ENCODE measurements around the gene TCF12. TPM values are rescaled to one million over a fixed set of nuclear protein-coding genes. Genes with fewer than 3 reads are reported as not detected.

The TCF12 gene
- total RNA-seq, 8 experiments from 2014 or later: 34.7 to 177 (median 99.7) TPM

DNA sequence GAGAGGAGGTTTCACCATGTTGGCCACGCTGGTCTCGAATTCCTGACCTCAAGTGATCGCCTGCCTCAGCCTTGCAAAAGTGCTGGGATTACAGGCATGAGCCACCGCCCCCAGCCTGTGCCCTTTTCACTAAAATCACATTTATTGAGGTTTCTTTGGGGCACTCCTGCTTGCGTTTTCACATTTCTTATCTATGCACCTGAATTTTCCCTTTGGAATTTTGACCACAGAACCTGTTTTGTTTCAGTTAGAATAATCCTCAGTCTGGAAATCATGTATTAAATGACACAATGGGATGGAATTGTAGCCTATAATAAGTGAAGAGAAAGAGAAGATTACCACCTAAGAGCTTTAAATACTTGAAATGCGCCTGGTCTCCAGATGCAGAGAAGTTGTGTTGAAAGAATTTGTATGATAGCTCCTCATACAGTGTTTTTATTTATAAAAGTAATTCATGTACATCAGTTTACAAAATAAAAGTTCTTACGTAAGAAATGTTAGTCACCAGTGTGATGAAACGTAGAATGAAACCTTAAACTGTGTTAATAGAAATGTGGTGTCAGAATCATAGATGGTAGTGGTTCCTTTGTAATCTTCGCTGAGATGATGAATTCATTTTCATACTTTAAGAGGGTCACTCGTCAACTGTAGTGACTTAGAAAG is 107.0 kb downstream of the TCF12 start:
- no peak overlapping the region for H3K27ac ChIP-seq
- WGBS, 10 experiments: 35 to 100% (median 89%) methylated on average over 3 to 10 of the region's 10 CpGs
- peaks cover 0 to 6% of the 10 kb centered on the region in 2 donors for H3K4me1 ChIP-seq (replicated peaks in 1 of 2)
- in situ Hi-C loops (cut with MboI; ENCODE audit: low pct_unique_long_range_greater_than_20kb in 2 of 9, low sequenced_read_pairs in 9 of 9, unreplicated experiment in 9 of 9): no loop called here
- ATAC-seq (replicated peaks in 6 of 8): no peak
- H3K4me3 ChIP-seq: no peak overlapping the region

DNA sequence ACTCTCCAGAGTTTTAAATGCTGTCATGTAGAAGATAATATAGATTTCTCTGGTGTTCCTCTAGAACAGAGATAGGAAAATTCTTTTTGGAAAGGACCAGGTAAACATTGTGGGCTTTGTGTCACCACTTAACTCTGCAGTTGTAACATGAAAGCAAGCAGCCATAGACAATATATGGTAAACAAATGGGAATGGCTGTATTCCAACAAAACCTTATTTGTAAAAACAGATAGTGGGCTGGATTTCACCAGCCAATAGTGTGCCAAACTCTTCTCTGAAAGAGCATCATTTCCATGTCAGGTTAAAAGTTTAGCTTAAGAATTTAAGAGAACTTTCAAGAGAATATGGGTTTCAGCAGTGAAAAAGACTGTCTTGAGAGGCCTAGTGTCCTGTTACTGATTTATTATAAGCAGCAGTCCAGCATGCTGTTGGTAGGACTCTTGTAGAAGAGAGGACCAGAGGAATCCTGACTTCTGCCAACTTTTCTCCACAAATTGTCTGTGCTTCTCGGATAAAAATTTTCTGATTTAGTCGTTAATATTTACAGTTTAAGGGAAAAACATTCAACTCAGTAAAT is 107.7 kb downstream of the TCF12 start:
- Histone ChIP-seq H3K4me1 (replicated peaks in 1 of 2) (peaks cover 2 to 7% of the 10 kb centered on the region in 2 donors), H3K4me3 (no peak overlapping the region), H3K27ac (no peak overlapping the region)
- ATAC-seq (replicated peaks in 6 of 8): peak in 4 of 8 experiments; percentile 22 to 82 (median 38)
- in situ Hi-C loops (cut with MboI; ENCODE audit: low pct_unique_long_range_greater_than_20kb in 2 of 9, low sequenced_read_pairs in 9 of 9, unreplicated experiment in 9 of 9): no loop called here
- 29 to 100% (median 91%) methylated on average over 1 to 2 of the region's 2 CpGs for WGBS, 10 experiments

DNA sequence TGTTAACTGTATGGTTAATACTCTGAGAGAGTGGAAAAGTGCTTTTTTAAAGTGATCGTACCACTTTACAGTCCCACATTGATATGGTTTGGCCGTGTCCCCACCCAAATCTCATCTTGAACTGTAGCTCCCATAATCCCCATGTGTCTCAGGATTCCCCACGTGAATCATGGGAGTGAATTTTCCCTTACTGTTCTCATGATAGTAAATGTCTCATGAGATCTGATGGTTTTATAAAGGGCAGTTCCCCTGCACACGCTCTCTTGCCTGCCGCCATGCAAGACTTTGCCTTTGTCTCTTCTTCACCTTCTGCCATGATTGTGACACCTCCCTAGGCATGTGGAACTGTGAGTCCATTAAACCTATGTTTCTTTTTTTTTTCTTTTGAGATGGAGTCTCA is 109.2 kb downstream of the TCF12 start:
- no peak overlapping the region for H3K4me3 ChIP-seq
- WGBS, 10 experiments: 80 to 100% (median 100%) methylated on average over 1 to 5 of the region's 5 CpGs
- no peak overlapping the region for H3K27ac ChIP-seq
- in situ Hi-C loops (cut with MboI; ENCODE audit: low pct_unique_long_range_greater_than_20kb in 2 of 9, low sequenced_read_pairs in 9 of 9, unreplicated experiment in 9 of 9): no loop called here
- H3K4me1 ChIP-seq (replicated peaks in 1 of 2): peaks cover 11 to 13% of the 10 kb centered on the region in 2 donors
- ATAC-seq (replicated peaks in 6 of 8): no peak

DNA sequence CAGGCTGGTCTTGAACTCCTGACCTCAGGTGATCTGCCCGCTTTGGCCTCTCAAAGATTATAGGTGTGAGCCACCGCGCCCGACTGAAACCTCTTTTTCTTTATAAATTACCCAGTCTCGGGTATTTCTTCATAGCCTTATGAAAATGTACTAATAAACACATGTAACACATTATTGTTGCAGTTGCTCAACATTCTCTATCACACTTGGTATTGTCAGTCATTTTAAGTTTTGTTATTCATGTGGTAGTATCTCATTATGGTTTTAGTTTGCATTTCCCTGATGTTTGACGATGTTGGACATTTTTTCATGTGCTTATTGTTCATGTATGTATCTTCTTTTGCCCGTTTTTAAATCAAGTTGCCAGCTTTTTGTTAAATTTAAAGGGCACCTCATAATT is 109.7 kb downstream of the TCF12 start:
- WGBS, 10 experiments: 26 to 93% (median 70%) methylated on average over 2 to 7 of the region's 7 CpGs

DNA sequence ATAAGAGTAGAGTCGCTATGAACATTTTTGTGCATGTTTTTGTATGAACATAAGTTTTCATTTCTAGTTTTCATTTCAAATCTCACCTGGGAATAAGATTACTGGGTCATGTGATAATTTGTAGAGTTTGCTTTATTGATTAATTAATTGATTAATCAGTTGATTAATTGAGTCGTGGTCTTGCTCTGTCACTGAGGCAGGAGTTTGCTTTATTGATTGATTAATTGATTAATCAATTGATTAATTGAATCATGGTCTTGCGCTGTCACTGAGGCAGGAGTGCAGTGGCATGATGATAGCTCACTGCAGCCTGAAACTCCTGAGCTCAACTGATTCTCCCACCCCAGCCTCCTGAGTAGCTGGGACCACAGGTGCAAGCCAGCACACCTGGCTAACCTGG is 111.6 kb downstream of the TCF12 start:
- no peak overlapping the region for H3K4me3 ChIP-seq
- H3K27ac ChIP-seq: no peak overlapping the region
- ATAC-seq (replicated peaks in 6 of 8): no peak
- whole genome bisulfite sequencing, 10 experiments: 80 to 100% (median 97%) methylated on average over 1 to 3 of the region's 3 CpGs; no CpG with 5 or more reads in 1 of the 10 experiments
- peaks cover 11 to 13% of the 10 kb centered on the region in 2 donors for H3K4me1 ChIP-seq (replicated peaks in 1 of 2)
- in situ Hi-C loops (cut with MboI; ENCODE audit: low pct_unique_long_range_greater_than_20kb in 2 of 9, low sequenced_read_pairs in 9 of 9, unreplicated experiment in 9 of 9): no loop called here

More for the DNA sequence above, 109.7 kb downstream of the TCF12 start:
- no peak overlapping the region for H3K4me3 ChIP-seq
- no peak overlapping the region for H3K27ac ChIP-seq
- in situ Hi-C loops (cut with MboI; ENCODE audit: low pct_unique_long_range_greater_than_20kb in 2 of 9, low sequenced_read_pairs in 9 of 9, unreplicated experiment in 9 of 9): no loop called here
- no peak for ATAC-seq (replicated peaks in 6 of 8)
- H3K4me1 ChIP-seq (replicated peaks in 1 of 2): peaks cover 11 to 13% of the 10 kb centered on the region in 2 donors

DNA sequence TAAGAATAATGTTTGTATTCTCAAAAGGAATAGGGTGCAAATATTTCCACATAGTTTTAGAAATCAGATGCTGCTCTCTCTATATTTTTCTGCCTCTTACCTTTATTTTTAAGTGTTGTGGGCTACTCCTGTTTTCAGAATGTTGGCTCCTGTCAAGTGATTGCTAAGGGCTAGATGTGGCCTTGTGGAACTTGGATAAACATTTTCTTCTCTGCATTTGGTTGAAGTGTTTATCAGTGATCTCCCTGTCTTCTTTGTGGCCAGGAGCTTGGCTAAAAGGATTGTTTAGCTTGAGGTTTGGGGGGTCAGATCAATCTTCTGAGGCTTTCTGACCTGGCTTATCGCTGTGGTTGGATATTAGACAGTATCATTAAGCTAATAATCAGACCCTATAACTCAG is 112.6 kb downstream of the TCF12 start:
- Histone ChIP-seq H3K4me1 (replicated peaks in 1 of 2) (peaks cover 9 to 11% of the 10 kb centered on the region in 2 donors), H3K4me3 (no peak overlapping the region), H3K27ac (no peak overlapping the region)
- ATAC-seq (replicated peaks in 6 of 8): no peak
- in situ Hi-C loops (cut with MboI; ENCODE audit: low pct_unique_long_range_greater_than_20kb in 2 of 9, low sequenced_read_pairs in 9 of 9, unreplicated experiment in 9 of 9): no loop called here
- WGBS, 10 experiments: 57 to 100% (median 86%) methylated on average over 1 of the region's 1 CpG; no CpG with 5 or more reads in 3 of the 10 experiments

DNA sequence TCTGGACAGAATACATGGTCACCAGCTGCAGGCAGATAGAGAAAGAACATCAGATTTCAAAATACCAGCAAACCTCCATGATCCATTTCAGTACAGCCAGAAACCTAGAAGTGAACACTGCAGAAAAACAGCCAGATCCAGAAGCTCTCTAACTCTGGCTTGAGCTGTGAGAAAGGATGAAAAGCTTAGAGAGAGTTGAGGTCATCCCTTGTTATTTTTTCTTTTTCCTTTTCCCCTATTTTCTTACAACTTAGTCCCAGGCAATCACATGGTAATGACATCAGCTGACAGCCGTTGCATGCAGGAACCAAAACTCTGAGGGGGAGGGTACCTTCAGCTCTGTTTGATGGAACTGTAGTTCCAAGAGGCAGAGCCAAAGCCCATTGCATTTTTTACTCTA is 113.2 kb downstream of the TCF12 start:
- 0 to 60% (median 17%) methylated on average over 1 of the region's 1 CpG; no CpG with 5 or more reads in 5 of the 10 experiments for WGBS, 10 experiments
- Histone ChIP-seq H3K4me3 (no peak overlapping the region), H3K4me1 (replicated peaks in 1 of 2) (peaks cover 7 to 11% of the 10 kb centered on the region in 2 donors), H3K27ac (peak overlapping the region in 1 of 2 donors; percentile 1)
- peak in 7 of 8 experiments; percentile 40 to 96 (median 88) for ATAC-seq (replicated peaks in 6 of 8)
- in situ Hi-C loops (cut with MboI; ENCODE audit: low pct_unique_long_range_greater_than_20kb in 2 of 9, low sequenced_read_pairs in 9 of 9, unreplicated experiment in 9 of 9): no loop called here

DNA sequence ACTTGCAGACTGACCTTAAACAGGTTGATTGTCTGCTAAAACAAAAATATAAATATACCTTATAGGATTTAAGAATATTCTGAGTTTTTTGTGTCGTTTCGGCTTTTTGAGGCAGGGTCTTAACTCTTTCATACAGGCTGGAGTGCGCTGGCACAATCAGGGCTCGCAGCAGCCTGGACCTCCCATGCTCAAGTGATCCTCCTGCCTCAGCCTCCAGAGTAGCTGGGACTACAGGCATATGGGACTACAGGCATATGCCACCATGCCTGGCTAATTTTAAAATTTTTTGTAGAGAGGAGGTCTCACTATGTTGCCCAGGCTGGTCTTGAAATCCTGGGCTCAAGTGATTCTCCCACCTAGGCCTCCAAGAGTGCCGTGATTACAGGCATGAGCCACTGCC is 113.9 kb downstream of the TCF12 start:
- in situ Hi-C loops (cut with MboI; ENCODE audit: low pct_unique_long_range_greater_than_20kb in 2 of 9, low sequenced_read_pairs in 9 of 9, unreplicated experiment in 9 of 9): no loop called here
- no peak overlapping the region for H3K4me3 ChIP-seq
- peaks cover 7 to 11% of the 10 kb centered on the region in 2 donors for H3K4me1 ChIP-seq (replicated peaks in 1 of 2)
- no peak for ATAC-seq (replicated peaks in 6 of 8)
- no peak overlapping the region for H3K27ac ChIP-seq
- 87 to 100% (median 100%) methylated on average over 1 to 5 of the region's 5 CpGs; no CpG with 5 or more reads in 2 of the 10 experiments for WGBS, 10 experiments

DNA sequence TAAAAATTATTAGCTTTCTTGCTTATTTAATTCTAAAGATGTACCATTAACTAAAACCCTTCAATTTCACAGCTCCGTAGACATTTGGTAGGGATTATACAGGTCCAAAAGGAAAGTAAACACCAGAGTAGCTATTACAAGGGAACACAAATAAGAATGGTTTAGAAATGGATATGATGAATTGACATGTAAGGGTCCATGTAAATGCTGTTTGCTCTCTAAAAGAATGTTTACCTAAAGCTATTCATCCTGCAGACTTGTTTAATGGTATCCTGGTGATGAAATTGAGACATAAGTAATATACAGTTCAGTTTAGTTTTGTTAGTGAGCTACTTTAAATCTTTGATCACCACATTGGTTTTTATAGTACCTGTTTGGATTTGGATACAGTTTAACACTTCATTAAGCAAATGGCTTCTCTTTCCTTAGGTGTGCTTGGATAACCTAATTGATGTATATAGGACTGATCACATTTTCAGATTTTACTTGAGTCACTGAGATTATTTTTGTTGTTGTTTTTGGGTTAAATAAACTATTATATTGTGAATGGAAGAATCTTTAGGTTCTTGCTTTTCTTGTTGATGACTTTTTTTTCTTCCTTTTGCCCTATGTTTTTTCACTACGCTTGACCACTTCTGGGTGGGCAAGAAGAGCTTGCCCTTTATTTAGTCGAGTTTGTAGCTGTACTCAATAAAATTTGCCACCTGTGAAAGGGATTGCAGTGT is 115.4 kb downstream of the TCF12 start:
- peaks cover 7 to 11% of the 10 kb centered on the region in 2 donors for H3K4me1 ChIP-seq (replicated peaks in 1 of 2)
- no peak overlapping the region for H3K27ac ChIP-seq
- peak in 2 of 8 experiments; percentile 24 to 60 for ATAC-seq (replicated peaks in 6 of 8)
- in situ Hi-C loops (cut with MboI; ENCODE audit: low pct_unique_long_range_greater_than_20kb in 2 of 9, low sequenced_read_pairs in 9 of 9, unreplicated experiment in 9 of 9): no loop called here
- WGBS, 10 experiments: 66 to 100% (median 86%) methylated on average over 1 to 3 of the region's 3 CpGs
- H3K4me3 ChIP-seq: no peak overlapping the region

DNA sequence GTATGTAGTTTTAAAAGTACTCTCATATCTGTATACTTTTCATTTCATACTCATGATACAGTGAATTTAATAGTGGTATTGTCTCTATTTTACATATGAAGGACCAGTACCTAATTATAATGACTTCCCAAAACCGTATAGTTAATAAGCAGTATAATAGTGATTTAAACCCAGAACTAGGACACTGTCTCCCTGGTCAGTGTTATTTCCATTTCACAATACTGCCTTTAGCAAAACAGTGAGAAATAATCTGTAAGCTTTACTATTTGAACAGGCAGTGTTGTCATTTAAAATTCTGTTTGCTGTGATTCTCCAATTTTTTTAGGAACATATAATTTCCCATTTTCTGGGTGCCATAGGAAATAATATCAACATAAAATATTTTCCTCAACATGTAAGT is 116.2 kb downstream of the TCF12 start:
- 25 to 100% (median 91%) methylated on average over 1 of the region's 1 CpG; no CpG with 5 or more reads in 1 of the 10 experiments for WGBS, 10 experiments
- Histone ChIP-seq H3K27ac (no peak overlapping the region), H3K4me1 (replicated peaks in 1 of 2) (peaks cover 7 to 11% of the 10 kb centered on the region in 2 donors), H3K4me3 (no peak overlapping the region)
- ATAC-seq (replicated peaks in 6 of 8): no peak
- in situ Hi-C loops (cut with MboI; ENCODE audit: low pct_unique_long_range_greater_than_20kb in 2 of 9, low sequenced_read_pairs in 9 of 9, unreplicated experiment in 9 of 9): no loop called here

DNA sequence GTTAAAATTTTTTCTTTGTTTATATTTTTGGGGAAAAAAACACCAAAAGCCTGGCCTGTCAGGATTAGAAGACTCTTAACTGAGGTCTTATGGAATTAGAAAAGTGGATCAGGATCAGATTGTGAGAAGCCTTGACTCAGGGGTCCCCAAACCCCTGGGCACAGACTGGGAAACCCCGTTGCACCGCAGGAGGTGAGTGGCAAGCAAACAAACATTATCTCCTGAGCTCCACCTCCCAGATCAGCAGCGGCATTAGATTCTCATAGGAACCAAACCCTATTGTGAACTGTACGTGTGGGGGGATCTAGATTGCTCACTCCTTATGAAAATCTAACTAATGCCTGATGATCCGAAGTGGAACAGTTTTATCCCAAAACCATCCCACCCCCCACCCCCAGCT is 117.2 kb downstream of the TCF12 start:
- Histone ChIP-seq H3K27ac (no peak overlapping the region), H3K4me3 (no peak overlapping the region), H3K4me1 (replicated peaks in 1 of 2) (peaks cover 7 to 11% of the 10 kb centered on the region in 2 donors)
- 80 to 100% (median 83%) methylated on average over 1 to 2 of the region's 5 CpGs; no CpG with 5 or more reads in 3 of the 10 experiments for WGBS, 10 experiments
- no peak for ATAC-seq (replicated peaks in 6 of 8)
- in situ Hi-C loops (cut with MboI; ENCODE audit: low pct_unique_long_range_greater_than_20kb in 2 of 9, low sequenced_read_pairs in 9 of 9, unreplicated experiment in 9 of 9): no loop called here

DNA sequence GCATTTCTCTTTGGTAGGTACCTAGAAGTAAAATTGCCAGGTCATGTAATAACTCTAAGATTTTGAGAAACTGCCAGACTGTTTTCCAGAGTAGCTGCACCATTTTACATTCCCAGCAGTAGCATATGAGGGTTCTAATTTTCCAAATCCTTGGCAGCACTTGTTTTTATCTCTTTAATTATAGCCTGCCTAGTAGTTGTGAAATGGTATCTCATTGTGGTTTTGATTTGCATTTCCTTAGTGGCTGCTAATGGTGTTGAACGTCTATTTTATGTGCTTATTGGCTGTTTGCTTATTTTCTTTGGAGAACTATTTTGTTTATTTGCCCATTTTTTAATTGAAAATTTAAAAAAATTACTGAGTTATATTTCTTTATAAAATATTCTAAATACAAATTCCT is 117.9 kb downstream of the TCF12 start:
- no peak overlapping the region for H3K4me3 ChIP-seq
- ATAC-seq (replicated peaks in 6 of 8): no peak
- 0 to 80% (median 30%) methylated on average over 1 of the region's 1 CpG; no CpG with 5 or more reads in 2 of the 10 experiments for WGBS, 10 experiments
- H3K27ac ChIP-seq: no peak overlapping the region
- peaks cover 5 to 7% of the 10 kb centered on the region in 2 donors for H3K4me1 ChIP-seq (replicated peaks in 1 of 2)
- in situ Hi-C loops (cut with MboI; ENCODE audit: low pct_unique_long_range_greater_than_20kb in 2 of 9, low sequenced_read_pairs in 9 of 9, unreplicated experiment in 9 of 9): no loop called here

DNA sequence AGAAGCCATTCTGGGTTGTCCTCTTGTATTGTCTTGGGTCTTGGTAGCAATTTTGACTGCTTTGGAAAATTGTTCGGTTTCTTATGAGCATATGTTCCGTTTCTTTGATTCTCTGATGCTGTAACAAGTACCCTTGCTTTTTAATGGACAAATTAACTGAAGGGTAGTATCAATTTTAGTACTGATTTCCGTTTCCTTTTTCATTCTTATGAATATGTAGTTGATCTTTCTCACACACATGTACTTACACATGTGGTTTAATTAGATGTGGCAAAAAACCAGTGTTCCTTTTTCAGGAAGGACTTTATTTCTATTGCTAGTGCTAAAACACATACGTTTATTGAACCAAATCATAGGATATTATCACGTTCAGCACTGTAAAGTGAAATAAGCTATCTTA is 119.1 kb downstream of the TCF12 start:
- no peak for ATAC-seq (replicated peaks in 6 of 8)
- WGBS, 10 experiments: 84 to 100% (median 95%) methylated on average over 2 to 5 of the region's 5 CpGs
- Histone ChIP-seq H3K27ac (no peak overlapping the region), H3K4me3 (no peak overlapping the region), H3K4me1 (replicated peaks in 1 of 2) (no peaks in the 10 kb centered on the region)
- in situ Hi-C loops (cut with MboI; ENCODE audit: low pct_unique_long_range_greater_than_20kb in 2 of 9, low sequenced_read_pairs in 9 of 9, unreplicated experiment in 9 of 9): no loop called here

Data from motor neuron (in vitro differentiated cells).